HUDEP-2 (cell line): Measurements from ENCODE around the gene HS2ST1.
"Not testable (repeated sequence)": the region's sequence is repeated elsewhere in the genome, so short reads cannot be mapped to it uniquely, and the experiment has no call there.

Experiments
- DNase-seq, 76 experiments: peaks; one replicate each; lab custom pipeline; 2025; ENCODE audit not compliant: unreplicated experiment in 76 of 76; lab: John Stamatoyannopoulos, UW

Gene HS2ST1

GRCh38 chr1:86914601-86914997 lies at the start of gene HS2ST1:
Gene HS2ST1 (plus strand): TSS chr1:86914635.
- DNase-seq = peak in 3 of 76 experiments; percentile 31 to 52 (median 46)

GRCh38 chr1:86865973-86866637 lies 48.3 kb upstream of the HS2ST1 start:
- no peak for DNase-seq

- no peak for DNase-seq
Observed at GRCh38 chr1:86866665-86867064, 47.8 kb upstream of the HS2ST1 start.

- DNase-seq = not testable (repeated sequence)
Observed at GRCh38 chr1:86867278-86867677, 47.2 kb upstream of the HS2ST1 start.

GRCh38 chr1:86868477-86868876 lies 46.0 kb upstream of the HS2ST1 start:
- no peak for DNase-seq

- no peak for DNase-seq
Observed at GRCh38 chr1:86871001-86871400, 43.4 kb upstream of the HS2ST1 start.

- no peak for DNase-seq
Observed at GRCh38 chr1:86872086-86872485, 42.3 kb upstream of the HS2ST1 start.

- DNase-seq = no peak
Observed at GRCh38 chr1:86875722-86876121, 38.7 kb upstream of the HS2ST1 start.

- no peak for DNase-seq
Observed at GRCh38 chr1:86887479-86888162, 26.8 kb upstream of the HS2ST1 start.

- DNase-seq = no peak
Observed at GRCh38 chr1:86888327-86888726, 26.1 kb upstream of the HS2ST1 start.

- not testable (repeated sequence) for DNase-seq
Observed at GRCh38 chr1:86899401-86899800, 15.0 kb upstream of the HS2ST1 start.

- no peak for DNase-seq
Observed at GRCh38 chr1:86905875-86906274, 8.6 kb upstream of the HS2ST1 start.

- no peak for DNase-seq
Observed at GRCh38 chr1:86906419-86906818, 8.0 kb upstream of the HS2ST1 start.

GRCh38 chr1:86912281-86912900 lies 2.0 kb upstream of the HS2ST1 start:
- DNase-seq = no peak

GRCh38 chr1:86913399-86913895 lies 988 bp upstream of the HS2ST1 start:
- peak in 5 of 76 experiments; percentile 5 to 28 (median 22) for DNase-seq

GRCh38 chr1:86913896-86914600 lies 387 bp upstream of the HS2ST1 start, which contains the start of gene SELENOF:
Gene SELENOF (minus strand): TSS chr1:86914126. CDS start chr1:86914111, 15 bp downstream.
- DNase-seq = peak; percentile 39 to 99 (median 98)

GRCh38 chr1:86914998-86915736 lies 732 bp downstream of the HS2ST1 start:
- peak in 53 of 76 experiments; percentile 7 to 65 (median 37) for DNase-seq

GRCh38 chr1:86915737-86916235 lies 1.4 kb downstream of the HS2ST1 start:
- DNase-seq = no peak

- DNase-seq = no peak
Observed at GRCh38 chr1:86916752-86917151, 2.3 kb downstream of the HS2ST1 start.

GRCh38 chr1:86922445-86922844 lies 8.0 kb downstream of the HS2ST1 start:
- DNase-seq = no peak
